ENCODE results near the gene VEPH1. TPM values are rescaled to one million over a fixed set of nuclear protein-coding genes. Genes with fewer than 3 reads are reported as not detected.

VEPH1 gene
- total RNA-seq, 4 donors from 2014 or later: 0.48 to 11.7 (median 3.2) TPM

GRCh38 chr3:157233923-157234322 is 269.3 kb downstream of the VEPH1 start:
- DNase-seq (ENCODE audit: low spot score) (no peak), ATAC-seq (ENCODE audit: low FRiP score) (no peak)
- TF ChIP-seq, protein P1, sequence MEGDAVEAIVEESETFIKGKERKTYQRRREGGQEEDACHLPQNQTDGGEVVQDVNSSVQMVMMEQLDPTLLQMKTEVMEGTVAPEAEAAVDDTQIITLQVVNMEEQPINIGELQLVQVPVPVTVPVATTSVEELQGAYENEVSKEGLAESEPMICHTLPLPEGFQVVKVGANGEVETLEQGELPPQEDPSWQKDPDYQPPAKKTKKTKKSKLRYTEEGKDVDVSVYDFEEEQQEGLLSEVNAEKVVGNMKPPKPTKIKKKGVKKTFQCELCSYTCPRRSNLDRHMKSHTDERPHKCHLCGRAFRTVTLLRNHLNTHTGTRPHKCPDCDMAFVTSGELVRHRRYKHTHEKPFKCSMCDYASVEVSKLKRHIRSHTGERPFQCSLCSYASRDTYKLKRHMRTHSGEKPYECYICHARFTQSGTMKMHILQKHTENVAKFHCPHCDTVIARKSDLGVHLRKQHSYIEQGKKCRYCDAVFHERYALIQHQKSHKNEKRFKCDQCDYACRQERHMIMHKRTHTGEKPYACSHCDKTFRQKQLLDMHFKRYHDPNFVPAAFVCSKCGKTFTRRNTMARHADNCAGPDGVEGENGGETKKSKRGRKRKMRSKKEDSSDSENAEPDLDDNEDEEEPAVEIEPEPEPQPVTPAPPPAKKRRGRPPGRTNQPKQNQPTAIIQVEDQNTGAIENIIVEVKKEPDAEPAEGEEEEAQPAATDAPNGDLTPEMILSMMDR (IDR thresholded peaks at IDR 0.05): no peak

DNA sequence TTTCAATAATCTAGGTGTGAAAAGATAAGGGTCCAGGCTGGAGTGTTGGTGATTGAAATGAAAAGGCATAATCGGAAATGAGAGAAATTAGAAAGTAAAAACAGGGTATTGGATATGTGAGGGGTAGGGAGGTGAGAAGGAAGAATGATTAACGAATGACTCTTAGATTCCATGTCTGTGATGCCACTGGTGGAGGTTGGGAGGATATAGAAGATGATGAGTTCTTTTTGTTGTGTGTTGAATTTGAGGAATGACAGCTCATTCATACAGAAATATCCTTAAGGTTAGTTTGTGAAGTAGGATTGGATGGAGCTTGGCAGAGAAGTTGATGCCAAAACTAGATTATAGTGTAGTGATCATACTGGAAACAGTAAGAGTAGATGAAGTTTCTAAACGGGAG is 271.1 kb downstream of the VEPH1 start:
- TF ChIP-seq, protein P1 (IDR thresholded peaks at IDR 0.05): no peak
- no peak for DNase-seq (ENCODE audit: low spot score)
- no peak for ATAC-seq (ENCODE audit: low FRiP score)

DNA sequence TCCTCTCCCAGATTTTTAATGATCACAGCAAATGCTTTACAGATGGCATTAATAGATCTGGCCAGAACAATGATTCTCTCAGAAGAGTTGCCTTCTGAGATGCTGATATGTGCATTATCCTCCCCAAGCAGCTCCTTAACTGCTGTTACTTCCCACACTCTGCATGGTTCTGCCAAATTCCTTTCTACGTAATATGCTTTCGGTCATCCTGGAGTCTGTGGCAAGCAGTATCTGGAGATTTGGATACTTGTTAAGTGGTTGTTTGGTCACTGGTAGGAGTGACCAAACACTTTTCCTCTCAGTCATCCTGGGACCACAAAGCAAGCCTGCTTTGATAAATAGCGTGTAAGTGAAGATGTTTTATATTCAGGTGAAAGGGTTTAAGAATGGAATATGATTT is 272.1 kb downstream of the VEPH1 start:
- ATAC-seq (ENCODE audit: low FRiP score): no peak
- TF ChIP-seq, protein P1 (IDR thresholded peaks at IDR 0.05): no peak
- DNase-seq (ENCODE audit: low spot score): no peak

- TF ChIP-seq, protein P1 (IDR thresholded peaks at IDR 0.05): no peak
- DNase-seq (ENCODE audit: low spot score) (no peak), ATAC-seq (ENCODE audit: low FRiP score) (no peak)
Measured at GRCh38 chr3:157226173-157226847, 276.9 kb downstream of the VEPH1 start.

- DNase-seq (ENCODE audit: low spot score) (no peak), ATAC-seq (ENCODE audit: low FRiP score) (no peak)
- TF ChIP-seq, protein P1 (IDR thresholded peaks at IDR 0.05): no peak
Measured at GRCh38 chr3:157225001-157225400, 278.2 kb downstream of the VEPH1 start.

DNA sequence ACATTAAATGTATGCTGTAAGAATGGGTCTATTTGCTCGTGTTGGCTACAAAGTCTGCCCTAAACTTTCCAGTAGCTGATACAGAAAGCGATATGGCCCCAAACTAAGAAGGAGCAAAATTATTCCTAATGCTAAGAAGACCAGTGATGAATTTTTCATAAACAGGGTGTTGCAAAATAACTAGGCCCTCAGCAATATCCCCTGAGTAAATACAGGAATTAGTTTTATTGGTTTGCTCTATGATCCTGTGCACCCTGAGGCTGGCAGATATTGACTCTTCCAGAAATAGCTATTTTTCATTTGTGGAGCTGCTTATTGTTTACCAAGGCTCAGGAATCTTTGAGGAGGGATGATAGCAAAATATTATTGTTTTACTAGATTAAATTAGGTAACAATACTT is 282.3 kb downstream of the VEPH1 start:
- ATAC-seq (ENCODE audit: low FRiP score) (no peak), DNase-seq (ENCODE audit: low spot score) (no peak)
- TF ChIP-seq, protein P1 (IDR thresholded peaks at IDR 0.05): no peak

GRCh38 chr3:157220211-157220610 is 283.0 kb downstream of the VEPH1 start:
- DNase-seq (ENCODE audit: low spot score) (no peak), ATAC-seq (ENCODE audit: low FRiP score) (no peak)
- TF ChIP-seq, protein P1 (IDR thresholded peaks at IDR 0.05): no peak

All from omental fat pad (tissue), 4 donors.